Measurements from ENCODE around the gene IFTAP. TPM values are rescaled to one million over a fixed set of nuclear protein-coding genes. Genes with fewer than 3 reads are reported as not detected.

IFTAP gene
- total RNA-seq, 1 experiment from 2014 or later, result 13.1 TPM

Other genes with a start within 250 kb of the IFTAP start
- 9.2 and 12.2 TPM in 2 replicates for gene TRAF6, start 84.2 kb upstream of the IFTAP start, total RNA-seq (2022)
- 0.16 and 0.56 TPM in 2 replicates for gene RAG1, start 26.5 kb upstream of the IFTAP start, total RNA-seq (2022)
- not detected in 2 replicates for gene RAG2, start 3.7 kb downstream of the IFTAP start, total RNA-seq (2022)